Neural cell (in vitro differentiated cells): ENCODE measurements around the gene METTL3.

Source experiments
- EP300 ChIP-seq: fragments of 450-650 bp; conservative IDR thresholded peaks from 2 replicates; pipeline ENCODE4 v1.6.1; 2014; ENCODE audit warnings: antibody characterized with exemption, mild to moderate bottlenecking, moderate library complexity; ENCODE audit not compliant: poor library complexity, severe bottlenecking
- EZH2 ChIP-seq: fragments of 200-600, 300-800 bp; shearing (Covaris generic), sonication (generic); IDR thresholded peaks from 2 replicates; pipeline ENCODE4 v1.6.1; 2014; ENCODE audit warnings: antibody characterized with exemption, low read length, borderline replicate concordance, mild to moderate bottlenecking; ENCODE audit not compliant: insufficient read depth, poor library complexity, severe bottlenecking
- POLR2AphosphoS5 ChIP-seq: IDR thresholded peaks from 2 replicates; pipeline ENCODE4 v1.6.1; 2012
- TAF1 ChIP-seq: IDR thresholded peaks from 2 replicates; pipeline ENCODE4 v1.6.1; 2012; ENCODE audit warnings: low read depth
- TF ChIP-seq, protein P1 (sequence below): fragments of 450-650 bp; IDR thresholded peaks from 2 replicates; pipeline ENCODE4 v1.5.1; 2014; ENCODE audit warnings: antibody characterized with exemption, mild to moderate bottlenecking, moderate library complexity; ENCODE audit not compliant: poor library complexity, severe bottlenecking
- TF ChIP-seq, protein P2 (sequence below): IDR thresholded peaks from 2 replicates; pipeline ENCODE4 v1.6.1; 2012; ENCODE audit warnings: borderline replicate concordance

DNA sequence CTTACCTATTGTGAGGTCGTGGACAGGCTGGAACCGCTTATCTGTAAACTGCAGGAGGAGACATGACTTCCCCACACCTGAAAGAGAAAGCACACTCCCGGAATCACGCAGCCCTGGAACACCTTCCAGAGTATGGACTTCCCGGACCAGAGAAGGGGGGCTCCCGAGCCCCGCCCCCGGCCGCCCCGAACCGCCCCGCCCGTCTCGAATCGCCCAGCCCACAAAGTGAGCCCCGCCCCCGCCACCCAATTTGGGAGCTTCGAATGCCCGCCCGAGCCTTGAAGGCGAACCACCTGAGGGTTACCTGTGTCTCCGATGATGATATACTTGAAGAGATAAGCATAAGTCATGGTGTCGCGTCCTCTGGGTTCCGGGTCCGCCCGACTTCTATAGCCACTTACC, 34.6 kb downstream of the METTL3 start:
- TF ChIP-seq, protein P1, sequence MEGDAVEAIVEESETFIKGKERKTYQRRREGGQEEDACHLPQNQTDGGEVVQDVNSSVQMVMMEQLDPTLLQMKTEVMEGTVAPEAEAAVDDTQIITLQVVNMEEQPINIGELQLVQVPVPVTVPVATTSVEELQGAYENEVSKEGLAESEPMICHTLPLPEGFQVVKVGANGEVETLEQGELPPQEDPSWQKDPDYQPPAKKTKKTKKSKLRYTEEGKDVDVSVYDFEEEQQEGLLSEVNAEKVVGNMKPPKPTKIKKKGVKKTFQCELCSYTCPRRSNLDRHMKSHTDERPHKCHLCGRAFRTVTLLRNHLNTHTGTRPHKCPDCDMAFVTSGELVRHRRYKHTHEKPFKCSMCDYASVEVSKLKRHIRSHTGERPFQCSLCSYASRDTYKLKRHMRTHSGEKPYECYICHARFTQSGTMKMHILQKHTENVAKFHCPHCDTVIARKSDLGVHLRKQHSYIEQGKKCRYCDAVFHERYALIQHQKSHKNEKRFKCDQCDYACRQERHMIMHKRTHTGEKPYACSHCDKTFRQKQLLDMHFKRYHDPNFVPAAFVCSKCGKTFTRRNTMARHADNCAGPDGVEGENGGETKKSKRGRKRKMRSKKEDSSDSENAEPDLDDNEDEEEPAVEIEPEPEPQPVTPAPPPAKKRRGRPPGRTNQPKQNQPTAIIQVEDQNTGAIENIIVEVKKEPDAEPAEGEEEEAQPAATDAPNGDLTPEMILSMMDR: no peak
- TF ChIP-seq TAF1 (no peak), EZH2 (no peak), POLR2AphosphoS5 (no peak), EP300 (no peak)
- TF ChIP-seq, protein P2, sequence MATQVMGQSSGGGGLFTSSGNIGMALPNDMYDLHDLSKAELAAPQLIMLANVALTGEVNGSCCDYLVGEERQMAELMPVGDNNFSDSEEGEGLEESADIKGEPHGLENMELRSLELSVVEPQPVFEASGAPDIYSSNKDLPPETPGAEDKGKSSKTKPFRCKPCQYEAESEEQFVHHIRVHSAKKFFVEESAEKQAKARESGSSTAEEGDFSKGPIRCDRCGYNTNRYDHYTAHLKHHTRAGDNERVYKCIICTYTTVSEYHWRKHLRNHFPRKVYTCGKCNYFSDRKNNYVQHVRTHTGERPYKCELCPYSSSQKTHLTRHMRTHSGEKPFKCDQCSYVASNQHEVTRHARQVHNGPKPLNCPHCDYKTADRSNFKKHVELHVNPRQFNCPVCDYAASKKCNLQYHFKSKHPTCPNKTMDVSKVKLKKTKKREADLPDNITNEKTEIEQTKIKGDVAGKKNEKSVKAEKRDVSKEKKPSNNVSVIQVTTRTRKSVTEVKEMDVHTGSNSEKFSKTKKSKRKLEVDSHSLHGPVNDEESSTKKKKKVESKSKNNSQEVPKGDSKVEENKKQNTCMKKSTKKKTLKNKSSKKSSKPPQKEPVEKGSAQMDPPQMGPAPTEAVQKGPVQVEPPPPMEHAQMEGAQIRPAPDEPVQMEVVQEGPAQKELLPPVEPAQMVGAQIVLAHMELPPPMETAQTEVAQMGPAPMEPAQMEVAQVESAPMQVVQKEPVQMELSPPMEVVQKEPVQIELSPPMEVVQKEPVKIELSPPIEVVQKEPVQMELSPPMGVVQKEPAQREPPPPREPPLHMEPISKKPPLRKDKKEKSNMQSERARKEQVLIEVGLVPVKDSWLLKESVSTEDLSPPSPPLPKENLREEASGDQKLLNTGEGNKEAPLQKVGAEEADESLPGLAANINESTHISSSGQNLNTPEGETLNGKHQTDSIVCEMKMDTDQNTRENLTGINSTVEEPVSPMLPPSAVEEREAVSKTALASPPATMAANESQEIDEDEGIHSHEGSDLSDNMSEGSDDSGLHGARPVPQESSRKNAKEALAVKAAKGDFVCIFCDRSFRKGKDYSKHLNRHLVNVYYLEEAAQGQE: no peak
